HepG2 (cell line): ENCODE measurements around the gene ZG16. TPM values are rescaled to one million over a fixed set of nuclear protein-coding genes. Genes with fewer than 3 reads are reported as not detected.

Experiments used
- FOXA3 ChIP-seq: IDR thresholded peaks from 2 replicates; pipeline ENCODE4 v1.6.1; 2016; ENCODE audit warnings: missing genetic modification reagents, missing compliant biosample characterization
- HNF1A ChIP-seq, 2 experiments: sonication (generic) in 1 of 2; formaldehyde crosslinking in 1 of 2; IDR thresholded peaks; 2 replicates each; pipeline versions ENCODE4 v1.4.0 to v1.6.1; 2016 to 2020; ENCODE audit warnings: borderline replicate concordance in 1 of 2, low read depth in 1 of 2, mild to moderate bottlenecking in 1 of 2, missing genetic modification reagents in 1 of 2
- KDM5A ChIP-seq: fragments of 200-600 bp; sonication (generic); IDR thresholded peaks from 2 replicates; pipeline ENCODE4 v1.7.0; 2018; ENCODE audit warnings: antibody characterized with exemption, mild to moderate bottlenecking, low read length, borderline replicate concordance
- MEIS2 ChIP-seq: sonication (generic); formaldehyde crosslinking; IDR thresholded peaks from 2 replicates; pipeline ENCODE4 v1.9.0; 2021; ENCODE audit warnings: mild to moderate bottlenecking, missing genetic modification reagents
- NFE2L1 ChIP-seq: sonication (generic); formaldehyde crosslinking; IDR thresholded peaks from 2 replicates; pipeline ENCODE4 v1.4.0; 2020; ENCODE audit warnings: missing genetic modification reagents, mild to moderate bottlenecking, borderline replicate concordance
- ZBTB3 ChIP-seq: sonication (generic); formaldehyde crosslinking; IDR thresholded peaks from 2 replicates; pipeline ENCODE4 v1.4.0; 2020; ENCODE audit warnings: low read depth, mild to moderate bottlenecking, moderate library complexity, missing genetic modification reagents, borderline replicate concordance
- ZBTB4 ChIP-seq: sonication (generic); formaldehyde crosslinking; IDR thresholded peaks from 2 replicates; pipeline ENCODE4 v1.4.0; 2020; ENCODE audit warnings: missing genetic modification reagents, mild to moderate bottlenecking, borderline replicate concordance
- ZBTB49 ChIP-seq: sonication (generic); formaldehyde crosslinking; IDR thresholded peaks from 2 replicates; pipeline ENCODE4 v1.4.0; 2020; ENCODE audit warnings: missing genetic modification reagents, borderline replicate concordance
- ZNF335 ChIP-seq: sonication (generic); formaldehyde crosslinking; IDR thresholded peaks from 2 replicates; pipeline ENCODE4 v1.4.0; 2020; ENCODE audit warnings: missing genetic modification reagents
- ZNF580 ChIP-seq: IDR thresholded peaks from 2 replicates; pipeline ENCODE4 v1.6.1; 2016; ENCODE audit warnings: low read depth, borderline replicate concordance
- ZNF687 ChIP-seq: sonication (generic); formaldehyde crosslinking; IDR thresholded peaks from 2 replicates; pipeline ENCODE4 v1.5.1; 2020; ENCODE audit warnings: mild to moderate bottlenecking, missing genetic modification reagents, moderate library complexity
- polyA plus RNA-seq, 8 experiments: library from polyadenylated mRNA; depleted of rRNA in 3 of 8; stranded (reverse) in 7 of 8; unstranded in 1 of 8; fragments of >200 nt; fragmentation: Illumina TruSeq in 4 of 8; extraction: Trizol in 4 of 8; gene quantifications; 2 replicates each; pipeline versions ENCODE4 v1.2.1 to v1.2.3, GENCODE V29; 2011 to 2016; ENCODE audit warnings: low read depth in 4 of 8, missing spikeins in 1 of 8, mixed read lengths in 1 of 8; ENCODE audit not compliant: insufficient read depth in 1 of 8
- total RNA-seq, 5 experiments: library from RNA; depleted of rRNA; stranded (reverse); fragments of >200 nt; fragmentation: Illumina TruSeq; extraction: Trizol; gene quantifications; 2 replicates each; pipeline ENCODE4 v1.2.3, GENCODE V29; 2016; ENCODE audit warnings: low read depth in 1 of 5

Gene ZG16
- total and polyA plus RNA-seq, 2 of the 13 experiments (the other 11 are each of a cell fraction or from before 2014, with no cell fraction given) = 0.04 to 0.07 TPM

- TF ChIP-seq ZNF687 (CRISPR knock-in tag) (peak; percentile 91), NFE2L1 (no peak), ZBTB49 (CRISPR knock-in tag) (no peak), ZNF580 (peak; percentile 73), MEIS2 (CRISPR knock-in tag) (peak; percentile 100), HNF1A (IDR thresholded peaks at IDR 0.05; ENCODE audit: low read depth) (peak; percentile 65; the same call in 1 of the 2 replicates), HNF1A (CRISPR knock-in tag; IDR thresholded peaks at IDR 0.05; ENCODE audit: borderline replicate concordance) (peak; percentile 83; the same call in 1 of the 2 replicates), KDM5A (no peak), ZBTB4 (CRISPR knock-in tag) (peak; percentile 87; the same call in 1 of the 2 replicates), ZBTB3 (CRISPR knock-in tag) (peak; percentile 96; the same call in 1 of the 2 replicates), FOXA3 (peak; percentile 100), ZNF335 (CRISPR knock-in tag) (no peak)
Measured at GRCh38 chr16:29765167-29766032, 12.7 kb upstream of the ZG16 start (continued).
